HL-60 (cell line): Measurements from ENCODE around the gene ARL14.

Source experiments
- CTCF ChIP-seq: IDR thresholded peaks from one replicate; pipeline ENCODE4 v1.5.1; 2011; ENCODE audit warnings: low read length, control low read depth, inconsistent platforms; ENCODE audit not compliant: insufficient read depth
- GABPA ChIP-seq: IDR thresholded peaks from 2 replicates; pipeline ENCODE4 v1.6.1; 2012; ENCODE audit warnings: low read depth
- POLR2AphosphoS5 ChIP-seq: IDR thresholded peaks from 2 replicates; pipeline ENCODE4 v1.6.1; 2012; ENCODE audit warnings: low read depth

GRCh38 chr3:160637086-160637485 lies 39.9 kb upstream of the ARL14 start:
- no peak for TF ChIP-seq CTCF
- no peak for TF ChIP-seq POLR2AphosphoS5
- no peak for TF ChIP-seq GABPA
